Epithelial cell of esophagus (primary cell): ENCODE results near the gene FARP1.

ENCODE experiments used
- DNase-seq: peaks from one replicate; pipeline ENCODE4 v3.0.0; 2010; ENCODE audit warnings: low read depth
- H3K4me3 ChIP-seq: 2 replicates; pipeline ENCODE4 v1.5.1; 2011; ENCODE audit warnings: mild to moderate bottlenecking, low read length, control low read depth
- TF ChIP-seq, protein P1 (sequence below): IDR thresholded peaks from 2 replicates; pipeline ENCODE4 v1.5.1; 2011; ENCODE audit warnings: low read depth, mild to moderate bottlenecking, low read length, control low read depth, inconsistent platforms; ENCODE audit not compliant: insufficient read depth; ENCODE audit errors: missing control alignments

The FARP1 gene

GRCh38 chr13:98461486-98462240 is 318.8 kb downstream of the FARP1 start:
- no peak for DNase-seq
- H3K4me3 ChIP-seq: no peak overlapping the region
- TF ChIP-seq, protein P1, sequence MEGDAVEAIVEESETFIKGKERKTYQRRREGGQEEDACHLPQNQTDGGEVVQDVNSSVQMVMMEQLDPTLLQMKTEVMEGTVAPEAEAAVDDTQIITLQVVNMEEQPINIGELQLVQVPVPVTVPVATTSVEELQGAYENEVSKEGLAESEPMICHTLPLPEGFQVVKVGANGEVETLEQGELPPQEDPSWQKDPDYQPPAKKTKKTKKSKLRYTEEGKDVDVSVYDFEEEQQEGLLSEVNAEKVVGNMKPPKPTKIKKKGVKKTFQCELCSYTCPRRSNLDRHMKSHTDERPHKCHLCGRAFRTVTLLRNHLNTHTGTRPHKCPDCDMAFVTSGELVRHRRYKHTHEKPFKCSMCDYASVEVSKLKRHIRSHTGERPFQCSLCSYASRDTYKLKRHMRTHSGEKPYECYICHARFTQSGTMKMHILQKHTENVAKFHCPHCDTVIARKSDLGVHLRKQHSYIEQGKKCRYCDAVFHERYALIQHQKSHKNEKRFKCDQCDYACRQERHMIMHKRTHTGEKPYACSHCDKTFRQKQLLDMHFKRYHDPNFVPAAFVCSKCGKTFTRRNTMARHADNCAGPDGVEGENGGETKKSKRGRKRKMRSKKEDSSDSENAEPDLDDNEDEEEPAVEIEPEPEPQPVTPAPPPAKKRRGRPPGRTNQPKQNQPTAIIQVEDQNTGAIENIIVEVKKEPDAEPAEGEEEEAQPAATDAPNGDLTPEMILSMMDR: no peak

DNA sequence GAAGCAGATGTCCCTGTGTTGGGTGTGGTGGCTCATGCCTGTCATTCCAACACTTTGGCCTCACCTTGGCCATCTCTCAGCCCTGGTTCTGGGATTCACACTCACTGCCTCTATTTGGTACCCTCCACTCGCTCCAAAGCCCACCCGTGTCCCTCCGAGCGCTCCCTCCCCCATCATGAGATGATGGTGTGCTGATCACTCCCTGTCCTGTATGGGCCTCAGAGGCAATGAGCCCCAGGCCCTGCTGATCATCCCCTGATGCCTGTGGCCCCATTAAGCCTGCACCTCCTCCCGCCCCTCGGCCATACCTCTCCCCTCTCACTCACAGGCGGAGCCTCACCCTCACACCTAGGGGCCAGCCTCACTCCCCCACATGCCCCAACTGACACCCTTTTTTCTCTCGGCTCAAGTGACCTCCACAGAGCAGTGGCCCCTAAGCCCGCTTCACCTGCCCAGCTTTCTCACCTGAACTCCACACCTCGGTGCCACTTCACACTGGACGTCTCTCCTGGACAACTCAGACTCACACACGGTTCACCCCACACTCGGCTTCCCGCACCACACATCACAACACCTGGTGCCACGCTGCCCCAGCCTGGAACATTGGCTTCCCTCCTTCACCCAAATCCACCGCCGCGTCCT is 319.5 kb downstream of the FARP1 start:
- no peak for DNase-seq
- no peak overlapping the region for H3K4me3 ChIP-seq
- TF ChIP-seq, protein P1: no peak

- H3K4me3 ChIP-seq: no peak overlapping the region
- no peak for DNase-seq
- TF ChIP-seq, protein P1: no peak
Observed at GRCh38 chr13:98462946-98463345, 320.1 kb downstream of the FARP1 start.

DNA sequence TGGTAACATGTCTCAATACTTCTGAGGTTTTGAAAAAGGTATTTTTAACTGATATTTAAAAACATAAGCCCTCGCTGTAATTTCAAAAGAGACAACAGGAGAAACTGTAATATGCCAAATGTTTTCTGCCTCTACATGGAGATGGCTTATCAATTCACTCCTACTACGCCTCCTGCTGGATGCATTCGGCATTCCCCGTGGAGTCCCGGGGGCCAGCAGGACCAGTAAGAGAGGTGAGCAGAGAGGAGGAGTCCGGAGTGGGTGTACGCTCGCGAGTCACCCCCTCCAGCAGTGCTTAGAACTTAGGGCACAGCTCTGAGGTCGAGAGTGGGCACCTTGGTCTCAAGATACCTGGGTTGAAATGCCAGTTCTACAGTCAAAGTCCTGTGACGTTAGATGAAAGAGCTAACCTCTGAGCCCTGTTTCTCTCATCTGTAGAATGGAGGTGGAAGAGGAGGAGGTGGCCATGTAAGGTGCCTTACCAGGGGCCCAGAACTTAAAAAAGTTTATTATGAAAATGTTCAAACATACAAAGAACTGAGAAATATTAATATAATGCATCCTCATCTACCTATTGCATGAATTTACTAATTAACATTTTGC is 323.8 kb downstream of the FARP1 start:
- no peak overlapping the region for H3K4me3 ChIP-seq
- TF ChIP-seq, protein P1: peak; percentile 65
- peak; percentile 57 for DNase-seq

- TF ChIP-seq, protein P1: no peak
- no peak for DNase-seq
- H3K4me3 ChIP-seq: no peak overlapping the region
Observed at GRCh38 chr13:98467263-98467985, 324.5 kb downstream of the FARP1 start.

GRCh38 chr13:98468361-98468760 is 325.5 kb downstream of the FARP1 start:
- no peak overlapping the region for H3K4me3 ChIP-seq
- DNase-seq: no peak
- TF ChIP-seq, protein P1: peak; percentile 14
